Adipocyte (in vitro differentiated cells): Measurements from ENCODE around the gene ANAPC13.

Experiments used
- DNase-seq: peaks from one replicate; pipeline ENCODE4 v3.0.0-alpha.2; 2015; ENCODE audit warnings: low read depth
- H3K27me3 ChIP-seq: replicated peaks from 2 replicates; pipeline ENCODE4 v1.7.0; 2013; ENCODE audit warnings: mild to moderate bottlenecking, low read length, moderate library complexity; ENCODE audit not compliant: control insufficient read depth, insufficient read depth
- H3K36me3 ChIP-seq: 2 replicates; pipeline ENCODE4 v1.7.0; 2013; ENCODE audit warnings: low read length, mild to moderate bottlenecking, moderate library complexity; ENCODE audit not compliant: control insufficient read depth, insufficient read depth, severe bottlenecking
- H3K4me1 ChIP-seq: 2 replicates; pipeline ENCODE4 v1.7.0; 2013; ENCODE audit warnings: mild to moderate bottlenecking, low read length, moderate library complexity; ENCODE audit not compliant: control insufficient read depth, insufficient read depth
- H3K4me3 ChIP-seq: 2 replicates; pipeline ENCODE4 v1.7.0; 2013; ENCODE audit warnings: mild to moderate bottlenecking, low read length, moderate library complexity
- H3K9ac ChIP-seq: 2 replicates; pipeline ENCODE4 v1.7.0; 2013; ENCODE audit warnings: mild to moderate bottlenecking, low read length, moderate library complexity
- H3K9me3 ChIP-seq: 2 replicates; pipeline ENCODE4 v1.7.0; 2013; ENCODE audit warnings: mild to moderate bottlenecking, low read length, moderate library complexity; ENCODE audit not compliant: control insufficient read depth

Gene ANAPC13

DNA sequence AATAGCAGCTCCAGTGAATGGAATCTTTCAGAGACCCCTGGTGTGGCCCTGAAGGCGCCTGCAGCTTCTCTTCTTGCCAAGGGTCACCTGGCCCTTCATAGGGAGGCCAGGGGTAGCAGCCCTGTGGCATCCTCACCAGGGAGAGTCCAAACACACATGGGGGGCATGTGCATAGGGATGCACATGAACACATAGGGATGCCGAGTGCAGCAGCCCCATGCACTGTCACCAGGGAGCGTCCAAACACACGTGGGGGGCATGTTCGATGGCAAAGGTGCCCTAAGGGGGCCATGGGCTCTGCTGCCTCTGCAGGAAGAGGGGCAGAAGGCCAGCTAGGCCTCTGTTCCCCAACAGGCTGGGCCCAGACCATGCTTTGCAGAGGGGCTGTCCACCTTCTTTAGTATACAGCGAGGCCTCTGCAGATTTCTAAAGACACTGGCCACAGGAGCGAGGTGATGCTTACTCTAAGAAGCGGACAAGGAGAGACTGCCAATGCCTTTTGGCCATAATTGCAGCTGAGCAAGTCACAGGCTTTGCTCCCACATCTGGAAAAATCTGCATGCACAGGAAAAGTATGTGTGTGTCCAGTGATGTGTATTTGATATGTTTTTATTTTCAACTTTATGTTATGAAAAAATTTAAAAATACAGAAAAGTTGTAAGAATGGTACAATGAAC lies 21.0 kb downstream of the ANAPC13 start:
- Histone ChIP-seq H3K27me3 (no peaks in the 10 kb centered on the region), H3K9me3 (no peaks in the 10 kb centered on the region), H3K4me1 (peaks cover 74% of the 10 kb centered on the region), H3K9ac (peak overlapping the region; percentile 81), H3K36me3 (no peaks in the 10 kb centered on the region), H3K4me3 (peak overlapping the region; percentile 3)
- no peak for DNase-seq

DNA sequence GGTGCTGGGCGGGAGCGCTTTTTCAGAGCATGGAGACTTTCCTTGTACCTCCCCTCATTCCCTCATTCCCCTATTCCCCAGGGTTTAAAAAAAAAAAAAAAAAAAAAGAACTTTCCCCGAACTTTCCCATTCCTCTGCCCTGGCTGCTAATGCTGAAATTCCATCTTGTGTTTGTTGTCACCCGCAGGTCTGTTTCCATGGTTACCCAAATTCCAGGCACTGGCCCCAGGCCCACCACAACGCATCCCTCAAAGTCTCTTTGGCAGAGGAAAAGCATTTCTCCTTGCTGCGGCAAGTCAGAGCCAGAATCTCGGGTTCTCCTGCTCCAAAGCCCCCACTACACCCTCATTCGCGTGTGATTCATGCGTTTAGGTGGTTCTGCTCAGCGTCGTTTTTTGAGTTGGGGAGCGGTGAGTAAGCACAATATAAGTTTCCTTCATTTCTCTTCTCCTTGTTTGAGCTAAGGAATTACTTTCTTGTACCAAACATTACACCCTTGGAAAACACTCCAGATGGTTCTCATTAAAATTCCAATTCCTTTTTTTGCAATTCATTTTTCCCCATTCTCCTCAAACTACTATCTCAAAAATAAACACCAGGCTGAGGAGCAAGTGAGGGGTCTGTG lies 21.6 kb downstream of the ANAPC13 start:
- H3K4me3 ChIP-seq, result peak overlapping the region; percentile 59
- DNase-seq, result peak; percentile 96
- H3K9me3 ChIP-seq, result no peaks in the 10 kb centered on the region
- peaks cover 80% of the 10 kb centered on the region for H3K4me1 ChIP-seq
- peak overlapping the region; percentile 88 for H3K9ac ChIP-seq
- H3K36me3 ChIP-seq, result no peaks in the 10 kb centered on the region
- H3K27me3 ChIP-seq, result no peaks in the 10 kb centered on the region

DNA sequence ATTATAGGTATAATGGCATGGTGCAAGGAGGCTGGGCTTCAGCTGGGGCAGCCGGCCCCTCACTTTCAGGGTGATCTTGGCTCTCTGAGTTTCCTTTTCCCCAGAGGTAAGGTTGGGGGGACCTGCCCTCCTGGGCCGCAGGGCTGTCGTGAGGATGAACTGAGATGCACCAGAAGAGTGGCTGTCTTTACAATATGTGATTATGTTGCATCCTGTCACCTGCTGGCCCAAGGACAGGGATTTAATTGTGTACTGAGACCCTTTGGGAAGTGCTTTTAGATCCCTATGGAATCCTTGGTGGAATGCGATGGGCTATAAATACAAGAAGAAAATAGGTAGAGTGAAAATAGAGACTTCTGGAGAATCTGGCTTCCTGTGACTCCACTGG lies 22.1 kb downstream of the ANAPC13 start:
- Histone ChIP-seq H3K9me3 (no peaks in the 10 kb centered on the region), H3K4me1 (peaks cover 78% of the 10 kb centered on the region), H3K27me3 (no peaks in the 10 kb centered on the region), H3K9ac (peak overlapping the region; percentile 88), H3K36me3 (no peaks in the 10 kb centered on the region), H3K4me3 (peak overlapping the region; percentile 59)
- no peak for DNase-seq

DNA sequence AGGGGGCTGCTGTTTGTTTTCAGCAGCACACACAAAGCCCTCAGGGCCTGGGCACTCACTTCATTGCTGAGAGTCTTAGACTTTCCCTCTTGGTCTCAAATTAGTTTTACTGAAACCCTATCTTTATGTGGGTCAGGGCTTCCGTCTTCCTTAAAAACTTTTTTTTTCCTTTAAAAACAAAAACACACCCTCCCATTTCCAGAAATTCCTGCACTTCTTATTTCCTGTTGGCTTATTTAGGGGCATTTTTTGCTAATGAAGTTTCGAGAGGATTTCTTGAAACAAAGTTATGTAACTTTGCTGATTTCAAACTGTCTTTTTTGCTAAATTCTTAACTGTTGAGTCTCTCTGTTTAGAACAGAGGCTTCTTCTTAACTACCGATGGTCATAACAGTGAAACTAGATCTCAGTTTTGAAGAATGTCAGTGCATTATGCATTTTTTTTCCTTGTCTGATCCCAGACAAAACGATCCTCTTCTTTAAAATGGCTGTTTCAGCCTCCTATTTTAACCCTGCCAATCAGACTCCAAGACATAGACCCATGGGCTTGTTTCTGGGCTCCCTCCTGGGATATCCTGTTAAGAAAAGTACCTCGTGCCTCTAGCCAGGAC lies 23.3 kb downstream of the ANAPC13 start:
- H3K4me3 ChIP-seq, result peak overlapping the region; percentile 59
- no peaks in the 10 kb centered on the region for H3K27me3 ChIP-seq
- peak overlapping the region; percentile 88 for H3K9ac ChIP-seq
- peak; percentile 75 for DNase-seq
- H3K4me1 ChIP-seq, result peaks cover 80% of the 10 kb centered on the region
- H3K9me3 ChIP-seq, result no peaks in the 10 kb centered on the region
- no peaks in the 10 kb centered on the region for H3K36me3 ChIP-seq

DNA sequence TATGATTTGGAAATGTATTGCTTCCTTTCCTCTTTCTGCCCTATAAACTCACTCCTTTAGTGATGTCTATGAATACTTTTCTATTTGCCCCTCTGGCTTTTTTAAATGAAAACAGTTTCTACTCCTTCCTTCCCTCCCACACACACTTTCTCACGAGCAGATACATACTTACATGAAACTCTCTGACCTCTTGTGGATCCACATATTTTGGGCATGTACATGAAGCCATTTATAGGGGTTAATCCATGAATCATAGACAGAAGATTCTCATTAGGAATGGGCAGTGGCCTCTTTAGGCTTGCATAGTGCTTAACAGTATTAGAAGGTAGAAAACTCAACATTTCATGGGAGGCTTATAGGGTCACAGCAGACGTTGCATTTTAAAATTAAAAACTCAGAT lies 24.8 kb downstream of the ANAPC13 start:
- Histone ChIP-seq H3K9ac (peak overlapping the region; percentile 73), H3K27me3 (no peaks in the 10 kb centered on the region), H3K4me3 (no peak overlapping the region), H3K36me3 (no peaks in the 10 kb centered on the region), H3K4me1 (peaks cover 72% of the 10 kb centered on the region), H3K9me3 (no peaks in the 10 kb centered on the region)
- DNase-seq, result peak; percentile 78

DNA sequence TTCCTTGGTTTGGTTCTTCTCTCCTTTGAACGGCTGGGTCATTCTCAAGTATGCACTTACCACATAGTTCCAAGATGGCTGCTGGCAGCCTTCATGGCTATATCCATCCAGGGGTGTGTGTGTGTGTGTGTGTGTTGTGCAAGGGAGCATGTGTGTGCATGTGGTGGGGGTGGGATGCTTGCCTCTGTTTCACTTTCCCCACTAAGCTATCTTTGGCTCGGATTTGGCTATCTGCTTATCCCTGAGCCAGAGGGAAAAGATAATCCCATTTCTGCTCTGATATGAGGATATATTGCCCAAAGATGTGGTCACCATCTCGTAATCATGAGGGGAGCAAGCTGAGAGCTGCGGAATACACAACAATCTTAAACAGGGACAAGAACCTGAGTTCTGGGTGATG lies 26.2 kb downstream of the ANAPC13 start:
- Histone ChIP-seq H3K9ac (no peak overlapping the region), H3K4me3 (no peak overlapping the region), H3K27me3 (no peaks in the 10 kb centered on the region), H3K4me1 (peaks cover 60% of the 10 kb centered on the region), H3K9me3 (no peaks in the 10 kb centered on the region), H3K36me3 (no peaks in the 10 kb centered on the region)
- DNase-seq, result no peak

DNA sequence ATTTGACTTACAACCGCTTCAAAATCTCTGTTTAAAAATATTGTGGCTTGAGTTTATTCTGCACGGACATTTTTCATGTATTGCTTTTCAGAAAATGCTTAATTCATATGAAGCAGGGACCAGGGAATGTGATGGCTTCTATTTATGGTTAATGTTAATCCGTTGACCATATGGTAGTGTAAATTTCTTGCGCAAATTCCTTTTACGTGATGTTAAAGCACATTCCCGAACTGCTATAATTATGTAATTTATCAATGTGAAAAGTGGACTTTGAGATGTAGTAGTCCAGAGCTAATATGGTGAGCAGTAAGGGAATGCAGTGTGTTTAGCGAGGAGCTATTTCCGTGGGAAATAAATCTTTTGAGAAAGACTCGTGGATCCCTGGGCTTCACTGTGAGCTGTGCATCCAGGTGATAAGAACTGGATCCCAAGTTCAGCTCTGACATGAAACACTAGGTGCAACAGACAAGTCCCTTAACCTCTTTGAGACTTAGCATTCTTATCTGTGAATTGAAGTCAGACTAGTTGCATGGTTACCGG lies 27.3 kb downstream of the ANAPC13 start:
- Histone ChIP-seq H3K9ac (no peak overlapping the region), H3K4me3 (no peak overlapping the region), H3K4me1 (peaks cover 52% of the 10 kb centered on the region), H3K36me3 (no peaks in the 10 kb centered on the region), H3K9me3 (no peaks in the 10 kb centered on the region), H3K27me3 (no peaks in the 10 kb centered on the region)
- no peak for DNase-seq

DNA sequence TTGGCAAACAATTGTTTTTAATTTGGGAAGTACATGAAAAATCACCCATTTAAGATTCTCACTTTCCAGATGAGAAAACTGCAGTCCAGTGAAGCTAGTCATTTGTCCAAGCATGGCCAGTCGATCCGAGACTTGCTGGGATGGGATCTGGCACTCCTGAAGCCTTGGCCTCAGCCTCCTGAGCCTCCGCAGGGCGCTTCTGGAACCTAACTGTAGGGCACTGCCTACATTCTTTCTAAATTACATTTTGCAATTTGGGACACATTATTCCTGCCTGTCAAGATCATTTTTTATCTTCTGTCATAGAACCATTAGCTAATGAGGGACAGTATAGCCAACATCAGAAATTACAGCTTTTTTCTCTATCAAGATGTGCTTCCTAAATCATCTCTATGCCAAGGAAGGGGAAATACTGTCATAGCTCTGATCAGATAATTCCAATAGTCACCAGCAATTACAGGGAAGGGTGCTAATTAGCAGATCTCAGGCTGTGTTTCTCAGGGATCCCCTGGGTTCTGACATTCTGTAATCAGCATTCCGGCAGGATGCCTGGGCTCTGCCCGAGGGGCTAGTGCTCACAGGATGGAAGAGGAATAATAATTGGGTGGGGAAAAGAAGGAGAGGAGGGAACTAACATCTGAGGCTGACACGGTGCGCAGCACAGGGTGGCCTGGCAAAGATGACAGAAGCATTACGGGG lies 28.3 kb downstream of the ANAPC13 start:
- no peaks in the 10 kb centered on the region for H3K9me3 ChIP-seq
- no peaks in the 10 kb centered on the region for H3K27me3 ChIP-seq
- H3K36me3 ChIP-seq, result no peaks in the 10 kb centered on the region
- peaks cover 43% of the 10 kb centered on the region for H3K4me1 ChIP-seq
- DNase-seq, result no peak
- H3K4me3 ChIP-seq, result no peak overlapping the region
- no peak overlapping the region for H3K9ac ChIP-seq

DNA sequence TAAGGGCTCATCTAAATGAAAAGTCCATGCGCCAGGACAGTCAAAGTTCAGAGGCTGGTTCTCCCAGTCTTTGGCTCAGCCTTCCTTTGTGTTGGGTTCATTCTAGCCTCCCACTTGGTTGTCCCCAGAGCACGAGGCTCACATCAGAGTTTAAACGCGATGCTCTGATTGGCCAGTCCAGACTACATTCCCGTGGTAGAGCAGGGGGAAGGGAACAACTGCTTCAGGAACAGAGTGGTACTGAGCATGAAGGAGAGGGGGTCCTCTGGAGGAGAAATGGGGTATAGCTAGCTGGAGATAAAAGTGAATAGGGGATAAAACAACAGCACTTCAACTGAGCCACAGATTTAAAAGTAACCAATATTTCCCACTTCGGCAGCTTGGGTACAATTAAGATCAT lies 32.2 kb downstream of the ANAPC13 start:
- H3K9me3 ChIP-seq, result no peaks in the 10 kb centered on the region
- no peak overlapping the region for H3K4me3 ChIP-seq
- no peak for DNase-seq
- no peaks in the 10 kb centered on the region for H3K27me3 ChIP-seq
- no peaks in the 10 kb centered on the region for H3K36me3 ChIP-seq
- peaks cover 16% of the 10 kb centered on the region for H3K4me1 ChIP-seq
- H3K9ac ChIP-seq, result no peak overlapping the region

DNA sequence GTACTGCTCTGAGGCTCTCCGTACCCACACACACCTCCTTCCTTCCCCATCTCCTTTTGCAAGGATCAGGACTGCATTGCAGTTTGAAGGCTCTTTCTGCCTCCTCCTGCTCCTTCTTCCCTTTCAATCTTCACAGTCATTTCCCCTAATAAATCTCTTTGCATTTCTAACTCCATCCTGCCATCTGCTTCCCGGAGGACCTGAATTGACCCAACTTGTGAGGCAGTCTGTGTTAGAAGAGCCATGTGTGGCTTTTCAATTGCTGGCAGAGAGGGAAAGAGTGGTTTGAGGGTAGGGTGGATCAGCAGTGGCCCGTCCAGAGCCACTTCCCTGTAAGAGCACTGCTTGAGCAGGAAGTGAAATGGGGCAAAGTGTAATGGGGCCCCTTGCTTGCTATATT lies 35.8 kb downstream of the ANAPC13 start:
- Histone ChIP-seq H3K27me3 (no peaks in the 10 kb centered on the region), H3K9ac (no peak overlapping the region), H3K36me3 (no peaks in the 10 kb centered on the region), H3K4me1 (peaks cover 36% of the 10 kb centered on the region), H3K9me3 (no peaks in the 10 kb centered on the region), H3K4me3 (no peak overlapping the region)
- no peak for DNase-seq

DNA sequence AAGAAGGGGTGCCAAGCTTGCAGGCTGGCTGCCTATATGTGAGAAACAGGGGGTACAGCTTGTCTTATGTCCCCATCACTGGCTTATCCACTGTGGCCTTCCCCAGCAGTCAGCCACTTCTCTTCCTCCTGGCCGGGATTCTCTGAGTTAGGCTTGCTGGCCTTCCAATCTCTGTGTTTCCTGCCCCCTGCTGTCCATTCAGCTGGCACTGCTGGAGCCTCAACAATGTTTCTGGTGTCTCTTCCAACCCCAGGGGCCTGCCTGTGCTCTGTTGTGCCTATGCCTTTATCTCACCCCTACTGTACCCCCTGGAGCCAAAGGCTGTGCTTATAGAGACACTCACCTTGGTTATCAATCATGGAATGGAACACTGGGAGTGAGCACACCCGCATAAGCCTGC lies 36.5 kb downstream of the ANAPC13 start:
- Histone ChIP-seq H3K4me1 (peaks cover 43% of the 10 kb centered on the region), H3K9me3 (no peaks in the 10 kb centered on the region), H3K36me3 (no peaks in the 10 kb centered on the region), H3K9ac (peak overlapping the region; percentile 10), H3K27me3 (no peaks in the 10 kb centered on the region), H3K4me3 (no peak overlapping the region)
- DNase-seq, result peak; percentile 53
